Measurements from ENCODE around the gene ACTN3.

Gene ACTN3

GRCh38 chr11:66546368-66546965, at the start of gene ACTN3:
TSS of gene ACTN3 (plus strand) at chr11:66546903. CDS start at chr11:66546938, 35 bp downstream.
- DNase-seq (ENCODE audit: low read depth, low spot score), result no peak
- no peaks in the 10 kb centered on the region for H3K9me3 ChIP-seq (ENCODE audit: insufficient read depth, low read length)
- no peaks in the 10 kb centered on the region for H3K27me3 ChIP-seq (ENCODE audit: insufficient read depth, insufficient read length)
- peak within 1 kb of the TSS; percentile 89 for H3K4me3 ChIP-seq (ENCODE audit: insufficient read length, low read depth)
- H3K4me1 ChIP-seq (ENCODE audit: insufficient read depth, insufficient read length), result peaks cover 23% of the 10 kb centered on the region
- H3K9ac ChIP-seq (ENCODE audit: insufficient read length, low read depth), result peak within 1 kb of the TSS; percentile 92
- peaks cover 16% of the 10 kb centered on the region for H3K36me3 ChIP-seq (ENCODE audit: insufficient read depth, insufficient read length, low read length)
- TF ChIP-seq SUZ12 (IDR thresholded peaks at IDR 0.05; ENCODE audit: extremely low read depth, insufficient read depth, insufficient read length), result no peak
- TF ChIP-seq YY1 (IDR thresholded peaks at IDR 0.05; ENCODE audit: insufficient read depth, insufficient read length), result no peak

GRCh38 chr11:66497206-66497605, 49.5 kb upstream of the ACTN3 start:
- Histone ChIP-seq H3K9me3 (ENCODE audit: insufficient read depth, low read length) (no peaks in the 10 kb centered on the region), H3K27me3 (ENCODE audit: insufficient read depth, insufficient read length) (no peaks in the 10 kb centered on the region), H3K4me1 (ENCODE audit: insufficient read depth, insufficient read length) (peaks cover 1% of the 10 kb centered on the region), H3K9ac (ENCODE audit: insufficient read length, low read depth) (no peak overlapping the region), H3K36me3 (ENCODE audit: insufficient read depth, insufficient read length, low read length) (peaks cover 70% of the 10 kb centered on the region), H3K4me3 (ENCODE audit: insufficient read length, low read depth) (no peak overlapping the region)
- DNase-seq (ENCODE audit: low read depth, low spot score), result no peak
- TF ChIP-seq SUZ12 (IDR thresholded peaks at IDR 0.05; ENCODE audit: extremely low read depth, insufficient read depth, insufficient read length), result no peak
- TF ChIP-seq YY1 (IDR thresholded peaks at IDR 0.05; ENCODE audit: insufficient read depth, insufficient read length), result no peak
- TF ChIP-seq ZNF274 (IDR thresholded peaks at IDR 0.05; ENCODE audit: low read depth, low read length), result no peak

- no peak for DNase-seq (ENCODE audit: low read depth, low spot score)
- peaks cover 57% of the 10 kb centered on the region for H3K36me3 ChIP-seq (ENCODE audit: insufficient read depth, insufficient read length, low read length)
- no peak for TF ChIP-seq YY1 (IDR thresholded peaks at IDR 0.05; ENCODE audit: insufficient read depth, insufficient read length)
- no peak for TF ChIP-seq SUZ12 (IDR thresholded peaks at IDR 0.05; ENCODE audit: extremely low read depth, insufficient read depth, insufficient read length)
- no peak for TF ChIP-seq ZNF274 (IDR thresholded peaks at IDR 0.05; ENCODE audit: low read depth, low read length)
- H3K4me3 ChIP-seq (ENCODE audit: insufficient read length, low read depth), result no peak overlapping the region
- H3K9ac ChIP-seq (ENCODE audit: insufficient read length, low read depth), result no peak overlapping the region
- no peaks in the 10 kb centered on the region for H3K9me3 ChIP-seq (ENCODE audit: insufficient read depth, low read length)
- H3K4me1 ChIP-seq (ENCODE audit: insufficient read depth, insufficient read length), result no peaks in the 10 kb centered on the region
- no peaks in the 10 kb centered on the region for H3K27me3 ChIP-seq (ENCODE audit: insufficient read depth, insufficient read length)
Observed at GRCh38 chr11:66498506-66498905, 48.2 kb upstream of the ACTN3 start.

- TF ChIP-seq SUZ12 (IDR thresholded peaks at IDR 0.05; ENCODE audit: extremely low read depth, insufficient read depth, insufficient read length) (no peak), YY1 (IDR thresholded peaks at IDR 0.05; ENCODE audit: insufficient read depth, insufficient read length) (no peak), ZNF274 (IDR thresholded peaks at IDR 0.05; ENCODE audit: low read depth, low read length) (no peak)
- H3K9ac ChIP-seq (ENCODE audit: insufficient read length, low read depth), result no peak overlapping the region
- no peaks in the 10 kb centered on the region for H3K9me3 ChIP-seq (ENCODE audit: insufficient read depth, low read length)
- H3K4me1 ChIP-seq (ENCODE audit: insufficient read depth, insufficient read length), result peaks cover 8% of the 10 kb centered on the region
- no peaks in the 10 kb centered on the region for H3K27me3 ChIP-seq (ENCODE audit: insufficient read depth, insufficient read length)
- H3K36me3 ChIP-seq (ENCODE audit: insufficient read depth, insufficient read length, low read length), result peaks cover 53% of the 10 kb centered on the region
- no peak overlapping the region for H3K4me3 ChIP-seq (ENCODE audit: insufficient read length, low read depth)
- no peak for DNase-seq (ENCODE audit: low read depth, low spot score)
Observed at GRCh38 chr11:66505276-66505816, 41.4 kb upstream of the ACTN3 start.

GRCh38 chr11:66509131-66509561, 37.6 kb upstream of the ACTN3 start:
- no peak for TF ChIP-seq SUZ12 (IDR thresholded peaks at IDR 0.05; ENCODE audit: extremely low read depth, insufficient read depth, insufficient read length)
- no peak for TF ChIP-seq YY1 (IDR thresholded peaks at IDR 0.05; ENCODE audit: insufficient read depth, insufficient read length)
- no peak for TF ChIP-seq ZNF274 (IDR thresholded peaks at IDR 0.05; ENCODE audit: low read depth, low read length)
- H3K36me3 ChIP-seq (ENCODE audit: insufficient read depth, insufficient read length, low read length), result peaks cover 59% of the 10 kb centered on the region
- H3K4me3 ChIP-seq (ENCODE audit: insufficient read length, low read depth), result no peak overlapping the region
- no peaks in the 10 kb centered on the region for H3K27me3 ChIP-seq (ENCODE audit: insufficient read depth, insufficient read length)
- no peaks in the 10 kb centered on the region for H3K9me3 ChIP-seq (ENCODE audit: insufficient read depth, low read length)
- DNase-seq (ENCODE audit: low read depth, low spot score), result no peak
- H3K4me1 ChIP-seq (ENCODE audit: insufficient read depth, insufficient read length), result peaks cover 8% of the 10 kb centered on the region
- H3K9ac ChIP-seq (ENCODE audit: insufficient read length, low read depth), result no peak overlapping the region

GRCh38 chr11:66510271-66510989, 36.3 kb upstream of the ACTN3 start, which contains the start of gene BBS1:
TSS of gene BBS1 (plus strand) at chr11:66510635. CDS start at chr11:66510660, 25 bp downstream.
- peaks cover 59% of the 10 kb centered on the region for H3K36me3 ChIP-seq (ENCODE audit: insufficient read depth, insufficient read length, low read length)
- peak within 1 kb of the TSS; percentile 71 for H3K9ac ChIP-seq (ENCODE audit: insufficient read length, low read depth)
- TF ChIP-seq SUZ12 (IDR thresholded peaks at IDR 0.05; ENCODE audit: extremely low read depth, insufficient read depth, insufficient read length), result no peak
- no peak for TF ChIP-seq ZNF274 (IDR thresholded peaks at IDR 0.05; ENCODE audit: low read depth, low read length)
- TF ChIP-seq YY1 (IDR thresholded peaks at IDR 0.05; ENCODE audit: insufficient read depth, insufficient read length), result peak; percentile 88

GRCh38 chr11:66510990-66511339, 35.7 kb upstream of the ACTN3 start:
- H3K4me3 ChIP-seq (ENCODE audit: insufficient read length, low read depth), result peak overlapping the region; percentile 94
- H3K9me3 ChIP-seq (ENCODE audit: insufficient read depth, low read length), result no peaks in the 10 kb centered on the region
- H3K4me1 ChIP-seq (ENCODE audit: insufficient read depth, insufficient read length), result no peaks in the 10 kb centered on the region
- no peaks in the 10 kb centered on the region for H3K27me3 ChIP-seq (ENCODE audit: insufficient read depth, insufficient read length)
- H3K9ac ChIP-seq (ENCODE audit: insufficient read length, low read depth), result peak overlapping the region; percentile 71
- TF ChIP-seq YY1 (IDR thresholded peaks at IDR 0.05; ENCODE audit: insufficient read depth, insufficient read length) (no peak), ZNF274 (IDR thresholded peaks at IDR 0.05; ENCODE audit: low read depth, low read length) (no peak), SUZ12 (IDR thresholded peaks at IDR 0.05; ENCODE audit: extremely low read depth, insufficient read depth, insufficient read length) (no peak)
- DNase-seq (ENCODE audit: low read depth, low spot score), result no peak
- peaks cover 63% of the 10 kb centered on the region for H3K36me3 ChIP-seq (ENCODE audit: insufficient read depth, insufficient read length, low read length)

More at GRCh38 chr11:66510271-66510989, 36.3 kb upstream of the ACTN3 start, which contains the start of gene BBS1:
- DNase-seq (ENCODE audit: low read depth, low spot score), result peak; percentile 80
- Histone ChIP-seq H3K9me3 (ENCODE audit: insufficient read depth, low read length) (no peaks in the 10 kb centered on the region), H3K27me3 (ENCODE audit: insufficient read depth, insufficient read length) (no peaks in the 10 kb centered on the region), H3K4me1 (ENCODE audit: insufficient read depth, insufficient read length) (no peaks in the 10 kb centered on the region), H3K4me3 (ENCODE audit: insufficient read length, low read depth) (peak within 1 kb of the TSS; percentile 94)
